Measurements from ENCODE around the gene ATP8A2.
"Not testable (repeated sequence)": the region's sequence is repeated elsewhere in the genome, so short reads cannot be mapped to it uniquely, and the experiment has no call there.

ATP8A2 gene

GRCh38 chr13:25371875-25372283 lies at the start of gene ATP8A2:
TSS of gene ATP8A2 (plus strand) at chr13:25371974. CDS start at chr13:25372213, 239 bp downstream.
- no peak for DNase-seq

GRCh38 chr13:25324100-25324499 lies 47.7 kb upstream of the ATP8A2 start:
- DNase-seq = no peak

GRCh38 chr13:25329706-25330105 lies 42.1 kb upstream of the ATP8A2 start:
- DNase-seq = no peak

GRCh38 chr13:25330541-25330940 lies 41.2 kb upstream of the ATP8A2 start:
- DNase-seq = no peak

DNA sequence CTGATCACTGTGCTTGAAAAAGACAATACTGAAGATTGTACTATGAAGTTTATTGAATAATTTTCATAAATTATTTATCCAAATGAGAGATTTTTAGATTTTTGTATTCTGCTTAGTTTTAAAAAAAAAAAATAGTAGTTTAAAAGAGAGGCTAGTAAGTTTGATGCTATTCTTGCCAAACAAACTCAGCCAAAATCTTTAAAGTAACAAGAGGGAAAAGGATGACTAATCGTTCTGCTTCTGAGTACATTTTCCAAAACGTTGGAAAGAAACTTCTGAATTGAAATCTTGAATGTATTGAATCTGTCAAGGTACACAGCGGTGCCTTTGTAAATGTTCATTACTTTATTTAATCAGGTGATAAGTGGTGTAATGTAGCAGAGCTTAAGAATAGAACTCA lies 35.9 kb upstream of the ATP8A2 start:
- no peak for DNase-seq

GRCh38 chr13:25345576-25345975 lies 26.2 kb upstream of the ATP8A2 start:
- DNase-seq = no peak

DNA sequence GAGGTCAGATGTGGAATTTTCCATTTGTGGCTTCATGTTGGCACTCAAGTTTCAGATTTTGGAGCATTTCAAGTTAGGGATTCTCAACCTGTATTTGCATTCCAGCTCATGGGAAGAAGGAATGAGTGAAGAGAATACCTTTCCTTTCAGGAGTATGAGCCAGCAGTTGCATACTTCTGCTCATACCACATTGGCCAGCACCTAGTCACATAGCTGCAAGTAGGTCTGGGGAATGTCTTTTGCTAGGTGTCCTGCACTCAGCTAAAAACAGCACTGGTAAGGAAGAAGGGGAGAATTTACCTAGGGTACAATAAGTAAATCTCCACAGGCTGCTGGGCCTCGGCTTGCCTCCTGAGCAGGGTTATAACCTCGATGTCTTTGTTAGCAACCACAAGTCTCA lies 24.6 kb upstream of the ATP8A2 start:
- DNase-seq = no peak

GRCh38 chr13:25351404-25351803 lies 20.4 kb upstream of the ATP8A2 start:
- no peak for DNase-seq

DNA sequence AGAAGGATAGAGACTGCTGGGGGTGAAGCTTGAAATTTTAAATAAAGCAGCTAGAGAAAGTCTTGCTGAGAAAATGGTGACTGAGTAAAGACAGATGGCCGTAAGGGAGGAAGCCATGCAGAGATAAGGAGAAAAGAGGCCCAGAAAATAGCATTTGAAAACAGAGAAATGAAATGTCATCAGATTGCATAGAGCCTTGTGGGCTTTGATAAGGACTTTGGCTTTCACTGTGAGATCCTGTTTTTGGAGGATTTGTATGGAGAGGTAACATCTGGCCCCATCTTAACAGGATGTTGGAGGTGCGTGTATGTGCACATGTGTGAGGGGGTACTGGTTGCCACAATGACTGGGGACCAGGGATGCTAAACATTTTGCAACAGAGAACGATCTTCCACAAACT lies 19.5 kb upstream of the ATP8A2 start:
- DNase-seq = no peak

DNA sequence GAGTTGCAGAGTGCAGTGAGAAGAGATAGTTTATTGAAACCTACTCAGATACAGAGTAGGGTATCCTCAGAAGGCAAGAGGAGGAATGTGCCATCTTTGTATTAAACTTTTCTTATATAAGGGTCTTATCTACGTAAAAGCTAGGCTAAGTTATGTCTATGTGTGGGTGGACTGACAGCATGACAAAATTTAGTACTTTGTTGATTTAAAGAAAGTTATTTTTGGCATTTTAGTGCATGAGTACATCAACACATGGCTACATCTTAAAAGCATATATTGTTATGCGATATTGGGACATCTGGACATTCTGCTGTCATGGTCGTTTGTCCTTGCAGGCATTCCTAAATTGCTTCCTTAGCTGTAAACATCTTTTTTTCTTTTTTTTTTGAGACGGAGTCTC lies 19.0 kb upstream of the ATP8A2 start:
- DNase-seq = no peak

GRCh38 chr13:25353344-25353743 lies 18.4 kb upstream of the ATP8A2 start:
- no peak for DNase-seq

DNA sequence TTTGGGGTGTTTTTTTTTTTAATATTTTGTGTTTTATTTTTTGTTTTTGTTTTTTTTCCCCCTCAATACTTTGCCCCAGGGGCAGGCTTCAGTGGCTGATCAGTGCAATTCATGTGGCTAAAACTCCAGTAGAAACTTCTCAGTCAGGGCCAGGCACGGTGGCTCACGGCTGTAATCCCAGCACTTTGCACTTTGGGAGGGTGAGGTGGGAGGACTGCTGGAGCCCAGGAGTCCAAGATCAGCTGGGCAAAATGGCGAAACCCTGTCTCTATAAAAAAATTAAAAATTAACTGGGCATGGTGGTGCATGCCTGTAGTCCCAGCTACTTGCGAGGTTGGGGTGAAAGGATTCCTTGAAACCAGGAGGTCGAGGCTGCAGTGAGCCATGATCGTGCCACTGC lies 17.4 kb upstream of the ATP8A2 start:
- DNase-seq = no peak

GRCh38 chr13:25360443-25360842 lies 11.3 kb upstream of the ATP8A2 start:
- DNase-seq = not testable (repeated sequence)

DNA sequence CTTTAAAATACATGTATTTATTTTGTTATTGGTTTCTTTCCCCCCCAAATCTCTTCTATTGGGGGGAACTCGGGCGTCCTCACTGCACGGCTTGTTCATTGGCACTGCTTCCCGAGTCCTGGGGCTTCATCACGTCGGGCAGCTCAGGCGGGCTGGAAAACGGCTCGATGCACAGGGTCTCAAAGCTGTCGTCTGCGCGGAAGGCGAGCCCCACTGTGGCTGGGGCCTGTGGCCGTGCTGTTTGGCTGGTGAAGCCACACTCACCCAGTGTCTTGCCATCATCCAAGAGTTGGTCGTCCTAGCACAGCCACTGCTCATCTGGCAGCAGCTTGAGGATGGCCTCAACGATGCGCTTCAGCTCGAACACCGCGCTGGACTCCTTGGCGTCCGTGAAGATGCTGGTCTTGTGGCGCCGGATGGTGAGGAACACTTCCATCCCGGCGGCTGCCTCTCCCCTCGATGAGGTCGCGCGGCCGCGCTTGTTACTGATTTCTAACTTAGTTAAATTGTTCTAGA lies 6.0 kb upstream of the ATP8A2 start:
- no peak for DNase-seq

DNA sequence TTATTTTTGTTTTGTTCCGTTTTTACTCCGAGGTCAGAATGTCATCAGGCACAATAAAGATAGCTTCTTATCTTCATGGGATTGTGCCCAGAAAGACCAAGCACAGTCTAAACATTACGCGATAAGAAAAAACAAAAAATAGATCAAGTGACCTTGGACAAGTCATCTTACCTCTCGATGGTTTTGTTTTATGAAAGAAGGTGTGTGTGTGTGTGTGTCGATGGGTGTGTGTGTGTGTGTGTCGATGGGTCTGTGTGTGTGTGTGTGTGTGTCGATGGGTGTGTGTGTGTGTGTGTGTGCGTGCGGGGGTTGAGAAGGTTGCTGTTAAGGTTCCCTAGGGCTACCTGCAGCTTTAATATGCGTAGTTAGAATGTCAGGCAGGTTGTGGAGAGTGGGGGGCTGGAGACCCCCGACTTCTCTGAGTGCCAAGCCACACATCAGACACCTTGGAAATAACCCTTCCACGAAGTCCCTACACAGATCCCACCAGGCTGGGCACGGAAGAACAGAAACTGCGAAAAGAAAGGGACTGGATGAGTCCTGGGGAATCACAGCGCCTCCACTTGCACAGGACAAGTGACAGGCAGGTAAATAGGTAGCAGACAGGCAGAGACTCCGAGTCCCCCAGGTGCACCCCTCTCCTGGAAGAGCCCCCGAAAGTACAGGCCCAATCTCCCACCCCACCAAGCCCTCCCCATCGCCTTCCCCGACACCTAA lies 458 bp upstream of the ATP8A2 start:
- peak in 1 of 6 experiments; percentile 2 for DNase-seq

- DNase-seq = no peak
Observed at GRCh38 chr13:25372284-25373081, 709 bp downstream of the ATP8A2 start.

- peak in 2 of 6 experiments; percentile 27 to 47 for DNase-seq
Observed at GRCh38 chr13:25375727-25376358, 4.1 kb downstream of the ATP8A2 start.

DNA sequence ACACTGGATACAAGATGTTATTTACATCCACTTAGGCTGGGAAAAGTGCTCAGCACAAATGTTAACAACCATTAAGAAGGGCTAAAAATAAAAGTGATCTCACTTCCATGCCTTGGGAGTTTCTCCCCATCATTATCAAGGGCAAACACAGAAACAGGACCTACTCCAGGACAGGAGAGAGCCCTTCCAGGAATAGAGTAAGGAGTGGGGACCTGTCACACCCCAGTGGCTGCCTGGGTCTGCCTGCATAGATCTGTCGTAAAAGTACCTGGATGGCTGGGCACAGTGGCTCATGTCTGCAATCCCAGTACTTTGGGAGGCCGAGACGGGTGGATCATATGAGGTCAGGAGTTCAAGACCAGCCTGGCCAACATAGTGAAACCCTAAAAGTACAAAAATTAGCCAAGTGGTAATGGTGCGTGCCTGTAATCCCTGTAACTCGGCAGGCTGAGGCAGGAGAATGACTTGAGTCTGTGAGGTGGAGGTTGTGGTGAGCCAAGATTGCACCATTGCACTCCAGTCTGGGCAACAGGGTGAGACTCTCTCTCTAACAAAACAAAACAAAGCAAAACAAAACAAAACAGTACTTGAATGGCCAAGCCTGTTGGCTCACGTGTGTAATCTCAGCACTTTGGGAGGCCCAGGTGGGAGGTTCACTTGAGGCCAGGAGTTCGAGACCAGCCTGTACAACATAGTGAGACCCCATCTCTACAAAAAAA lies 5.6 kb downstream of the ATP8A2 start:
- DNase-seq = no peak

DNA sequence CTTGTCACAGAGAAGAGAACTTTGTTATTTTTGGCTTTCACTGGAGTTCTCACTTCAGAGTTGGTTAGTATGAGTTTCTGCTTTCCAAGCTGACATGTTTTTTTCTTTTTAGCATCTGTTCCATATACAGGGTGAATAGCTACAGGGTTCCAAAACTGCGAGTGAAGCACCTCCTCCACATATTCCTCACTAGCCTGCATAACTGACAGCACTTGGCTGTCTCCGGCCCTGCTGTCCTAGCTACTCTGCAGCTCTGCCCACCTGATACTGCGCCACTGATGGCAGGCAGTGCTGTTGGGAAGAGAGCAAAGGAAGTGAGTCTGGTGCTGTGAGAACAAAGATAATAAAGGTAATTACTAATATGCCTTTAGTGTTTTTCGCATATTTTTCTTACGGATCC lies 6.8 kb downstream of the ATP8A2 start:
- DNase-seq = no peak

- DNase-seq = no peak
Observed at GRCh38 chr13:25379011-25379410, 7.2 kb downstream of the ATP8A2 start.

DNA sequence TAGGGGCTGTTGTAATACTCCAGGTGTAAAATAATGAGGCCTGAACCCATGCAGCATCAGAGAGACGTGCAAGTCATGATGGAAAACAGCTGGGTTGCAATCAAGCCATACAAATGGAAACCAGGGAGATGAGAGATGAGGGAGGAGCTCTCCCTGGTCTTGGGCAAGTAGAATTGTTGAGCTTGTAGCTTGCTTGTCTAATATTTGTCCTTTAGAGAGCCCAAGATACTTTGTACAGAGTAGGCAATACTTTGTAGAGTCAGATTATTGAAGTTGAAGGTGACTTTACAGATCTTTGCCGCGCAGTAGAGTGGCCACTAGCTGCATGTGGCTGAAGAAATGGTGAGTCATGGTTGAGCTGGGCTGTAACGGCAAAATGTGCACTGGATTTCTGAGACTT lies 8.3 kb downstream of the ATP8A2 start:
- DNase-seq = no peak

GRCh38 chr13:25380741-25381324 lies 9.1 kb downstream of the ATP8A2 start:
- no peak for DNase-seq
